ENCODE results near the gene TAF6L.
"Not testable (repeated sequence)": the region's sequence is repeated elsewhere in the genome, so short reads cannot be mapped to it uniquely, and the experiment has no call there.

TAF6L gene

DNA sequence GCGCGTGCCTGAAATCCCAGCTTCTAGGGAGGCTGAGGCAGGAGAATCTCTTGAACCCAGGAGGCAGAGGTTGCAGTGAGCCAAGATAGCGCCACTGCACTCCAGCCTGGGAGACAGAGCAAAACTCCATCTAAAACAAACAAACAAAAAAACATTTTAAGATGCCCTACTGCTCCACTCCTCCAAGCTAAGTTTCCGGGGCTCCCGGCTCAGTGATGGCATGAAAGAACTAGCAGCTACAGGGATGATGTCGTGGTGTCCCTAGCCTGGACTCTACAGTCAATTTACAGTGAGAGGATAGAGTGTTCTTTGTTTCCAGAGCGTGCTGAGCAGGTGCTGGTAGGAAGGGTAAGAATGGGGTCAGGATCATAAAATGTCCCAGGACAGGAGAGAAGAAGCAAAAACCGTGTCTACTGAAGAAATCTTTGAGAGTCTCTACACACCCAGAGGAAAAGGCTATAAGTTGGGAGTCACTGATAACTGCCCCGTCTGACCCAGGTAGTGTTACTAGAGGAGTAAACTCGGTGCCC lies 16.0 kb upstream of the TAF6L start:
- DNase-seq: peak in 1 of 51 donors; percentile 8

GRCh38 chr11:62757846-62758788 lies 13.1 kb upstream of the TAF6L start:
- no peak for DNase-seq

DNA sequence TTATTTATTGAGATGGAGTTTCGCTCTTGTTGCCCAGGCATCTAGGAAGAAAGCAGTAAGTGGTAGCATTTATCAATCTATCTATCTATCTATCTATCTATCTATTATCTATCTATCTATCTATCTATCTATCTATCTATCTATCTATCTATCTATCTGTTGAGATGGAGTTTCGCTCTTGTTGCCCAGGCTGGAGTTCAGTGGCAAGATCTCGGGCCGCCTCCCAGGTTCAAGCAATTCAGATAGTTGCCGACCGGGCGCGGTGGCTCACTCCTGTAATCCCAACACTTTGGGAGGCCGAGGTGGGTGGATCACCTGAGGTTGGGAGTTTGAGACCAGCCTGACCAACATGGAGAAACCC lies 10.3 kb upstream of the TAF6L start:
- not testable (repeated sequence) for DNase-seq

DNA sequence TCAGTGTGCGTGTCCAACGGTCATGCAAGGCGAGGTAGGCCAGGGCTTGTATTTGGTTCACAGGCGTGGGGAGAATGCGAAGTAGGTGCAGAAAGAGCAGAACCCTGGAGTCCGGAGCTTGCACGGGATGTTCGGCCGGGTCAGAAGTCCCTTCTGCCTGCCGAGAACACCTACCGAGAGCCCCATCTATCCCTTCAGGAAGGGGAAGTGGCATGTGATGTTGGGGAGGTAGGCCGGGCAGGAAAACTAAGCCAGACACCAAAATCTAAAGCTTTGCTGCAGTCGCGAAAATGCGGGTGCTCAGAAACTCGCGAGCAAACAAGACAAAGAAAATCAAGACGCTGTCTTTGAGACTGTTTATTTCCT lies 435 bp upstream of the TAF6L start:
- peak in 32 of 51 donors; percentile 23 to 79 (median 53) for DNase-seq

DNA sequence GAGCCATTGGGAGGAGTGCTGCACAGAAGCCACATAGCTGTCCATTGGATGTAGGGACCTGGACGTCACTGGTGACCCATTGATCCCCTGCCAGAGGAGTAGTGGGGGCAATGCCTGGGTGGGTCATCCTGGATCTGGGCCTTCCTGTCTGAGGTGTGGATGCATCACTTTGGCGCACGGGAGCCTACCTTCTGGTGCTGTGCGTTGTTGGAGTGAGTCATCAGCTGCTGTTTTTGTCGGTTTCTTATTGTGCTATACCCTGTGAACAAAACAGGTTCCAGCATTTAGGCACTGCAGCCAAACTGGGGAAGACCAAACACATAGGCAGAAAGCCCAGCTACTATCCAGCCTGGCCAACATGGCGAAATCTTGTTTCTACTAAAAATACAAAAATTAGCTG lies 3.2 kb downstream of the TAF6L start:
- DNase-seq: no peak

GRCh38 chr11:62775646-62776045 lies 4.5 kb downstream of the TAF6L start:
- DNase-seq: no peak

DNA sequence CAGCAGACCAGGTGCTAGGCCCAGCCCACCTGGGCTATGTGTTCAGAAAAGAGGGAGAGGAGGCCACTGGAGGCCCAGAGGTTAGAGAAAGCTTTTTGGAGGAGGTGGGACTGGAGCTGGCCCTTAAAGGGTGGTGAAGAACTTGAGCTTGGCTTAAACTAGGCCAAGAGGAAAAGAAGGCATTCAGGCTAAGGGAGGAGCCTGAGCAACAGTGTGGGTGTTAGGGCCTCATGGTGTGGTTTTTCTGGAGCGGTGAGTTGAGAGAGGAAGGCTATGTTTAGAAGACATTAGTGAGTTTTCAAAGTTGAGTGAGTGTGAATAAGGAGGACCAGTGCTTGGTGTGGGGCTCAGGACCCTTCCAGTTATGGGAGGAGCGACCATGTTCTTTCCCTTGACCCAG lies 6.2 kb downstream of the TAF6L start:
- no peak for DNase-seq

- DNase-seq: no peak
Measured at GRCh38 chr11:62778441-62778840, 7.2 kb downstream of the TAF6L start.

DNA sequence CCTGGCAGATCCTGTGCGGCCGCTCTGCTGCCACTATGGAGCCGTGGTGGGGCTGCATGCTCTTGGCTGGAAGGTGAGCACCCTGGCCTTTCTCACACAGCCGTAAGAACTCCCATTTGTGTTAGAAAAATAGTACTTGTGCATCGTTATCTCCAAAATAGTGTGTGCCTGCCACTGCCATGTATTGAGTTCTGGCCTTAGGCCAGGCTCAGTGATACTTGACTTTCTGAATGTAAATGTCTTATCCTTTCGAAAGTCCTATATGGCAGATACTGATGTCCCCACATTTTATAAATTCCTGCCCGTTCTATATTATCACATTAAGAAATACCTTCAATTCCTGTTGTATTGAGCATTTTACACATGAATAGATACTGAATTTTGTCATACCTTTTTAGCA lies 11.6 kb downstream of the TAF6L start:
- DNase-seq: no peak

GRCh38 chr11:62786318-62787004 lies 15.3 kb downstream of the TAF6L start:
- DNase-seq: peak; percentile 23 to 86 (median 69)

DNA sequence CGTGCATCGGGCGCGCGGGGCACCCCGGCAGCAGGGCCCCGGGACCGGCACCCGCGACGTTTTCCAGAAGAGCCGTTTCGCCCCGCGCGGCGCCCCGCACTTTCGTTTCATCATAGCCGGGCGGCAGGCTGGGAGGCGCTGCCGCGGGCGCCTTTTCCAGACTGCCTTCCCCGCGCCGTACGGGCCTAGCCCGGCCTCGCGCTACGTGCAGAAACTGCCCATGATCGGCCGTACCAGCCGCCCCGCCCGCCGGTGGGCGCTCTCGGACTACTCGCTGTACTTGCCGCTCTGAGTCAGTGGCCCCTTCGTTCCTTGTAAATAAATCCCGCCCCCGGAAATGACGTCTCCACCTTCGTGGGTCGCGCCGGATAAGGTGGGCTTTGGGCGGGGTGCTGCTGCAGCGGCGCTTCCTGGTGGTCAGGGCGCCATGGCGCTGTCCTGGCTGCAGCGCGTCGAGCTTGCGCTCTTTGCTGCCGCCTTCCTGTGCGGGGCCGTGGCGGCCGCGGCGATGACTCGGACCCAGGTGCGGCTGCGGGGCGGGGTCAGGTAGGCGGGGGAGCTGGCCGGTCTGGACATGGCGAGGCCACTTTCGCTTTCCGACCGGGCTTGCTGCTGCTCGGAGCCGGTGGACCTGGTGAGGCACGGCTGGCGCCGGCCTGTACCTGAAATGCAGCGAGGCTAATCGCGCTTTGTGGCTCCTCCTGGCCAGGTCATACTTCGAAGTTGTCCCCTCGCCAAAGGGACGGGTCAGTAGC lies 16.0 kb downstream of the TAF6L start, which contains the start of gene TMEM179B:
Gene TMEM179B (plus strand): TSS at position 398 of the 755 bp plus-strand sequence. CDS start 30 bp downstream, at position 428.
- DNase-seq: peak; percentile 61 to 99 (median 94)

- no peak for DNase-seq
Measured at GRCh38 chr11:62788991-62789390, 17.8 kb downstream of the TAF6L start.

DNA sequence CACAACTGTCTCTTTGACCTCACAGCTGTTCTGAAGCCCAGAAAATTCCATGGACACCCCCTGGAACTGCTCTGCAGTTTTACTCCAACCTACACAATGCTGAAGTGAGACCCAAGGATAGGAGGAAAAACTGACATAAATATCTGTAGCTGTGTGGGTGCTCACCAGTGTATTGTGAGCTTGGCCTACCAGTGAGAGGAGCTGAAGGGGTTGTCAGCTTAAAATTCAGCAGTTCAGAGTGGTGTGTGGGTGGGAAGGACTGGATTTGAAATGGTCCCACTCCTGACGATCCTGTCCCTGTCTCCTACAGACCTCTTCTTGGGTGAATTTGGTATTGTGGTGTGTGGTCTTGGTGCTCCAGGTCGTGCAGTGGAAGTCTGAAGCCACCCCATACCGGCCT lies 18.4 kb downstream of the TAF6L start:
- DNase-seq: peak in 1 of 51 donors; percentile 1

GRCh38 chr11:62791501-62792201 lies 20.5 kb downstream of the TAF6L start, which contains the start of gene TMEM223:
Gene TMEM223 (minus strand): TSS chr11:62792006. CDS start chr11:62791994, 12 bp downstream.
- peak; percentile 12 to 92 (median 77) for DNase-seq

- peak in 8 of 51 donors; percentile 17 to 55 (median 36) for DNase-seq
Measured at GRCh38 chr11:62792202-62792575, 21.0 kb downstream of the TAF6L start.

- no peak for DNase-seq
Measured at GRCh38 chr11:62794201-62794775, 23.1 kb downstream of the TAF6L start.

- DNase-seq: no peak
Measured at GRCh38 chr11:62796281-62796680, 25.1 kb downstream of the TAF6L start.

DNA sequence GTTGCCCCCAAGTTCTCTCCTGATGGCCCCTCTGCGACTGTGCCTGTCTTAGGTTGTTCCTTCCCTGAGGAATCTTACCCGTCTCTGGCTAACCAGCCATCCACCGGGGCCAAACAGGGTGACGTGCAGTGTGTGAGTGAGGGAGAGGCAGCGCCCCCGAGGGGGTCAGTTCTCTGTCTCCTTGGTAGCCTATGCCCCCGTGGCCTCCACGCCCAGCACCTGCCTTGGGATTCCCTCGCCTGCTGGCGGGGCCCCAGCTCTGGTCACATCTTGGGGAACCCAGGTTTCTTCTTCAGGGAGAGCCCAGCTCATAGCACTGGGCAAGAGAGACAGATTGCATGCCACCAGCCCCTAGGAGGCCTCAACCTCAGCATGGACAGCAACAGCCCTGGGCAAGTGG lies 28.3 kb downstream of the TAF6L start:
- DNase-seq: no peak

- DNase-seq: no peak
Measured at GRCh38 chr11:62801071-62801470, 29.9 kb downstream of the TAF6L start.

- no peak for DNase-seq
Measured at GRCh38 chr11:62804310-62805075, 33.3 kb downstream of the TAF6L start.

All from hypothalamus (tissue), 51 donors.